ENCODE results near the gene ITGB8. TPM values are rescaled to one million over a fixed set of nuclear protein-coding genes. Genes with fewer than 3 reads are reported as not detected.

The ITGB8 gene
- total RNA-seq, 1 experiment from 2014 or later, result 49.8 TPM

DNA sequence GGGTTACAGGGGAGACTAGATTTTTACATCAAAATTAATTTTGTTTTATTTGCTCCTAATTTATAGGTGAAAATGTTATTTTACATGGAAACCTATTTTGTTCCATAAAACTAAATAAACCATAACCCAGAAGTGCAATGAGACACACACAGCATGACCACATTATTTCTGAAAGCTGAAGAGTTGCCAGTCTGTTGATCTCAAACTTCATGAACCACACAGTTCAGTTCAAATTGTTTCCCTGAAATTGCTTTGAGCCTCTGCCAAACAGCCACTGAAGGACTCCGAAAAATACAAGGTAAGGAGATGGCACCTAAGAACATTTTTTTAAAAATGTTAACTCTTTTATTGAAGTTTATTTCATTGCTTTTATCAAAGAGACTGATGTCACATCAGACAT lies 25.0 kb upstream of the ITGB8 start:
- in situ Hi-C loops (cut with HindIII; ENCODE audit: low pct_unique_long_range_greater_than_20kb, low sequenced_read_pairs), result no loop called here

DNA sequence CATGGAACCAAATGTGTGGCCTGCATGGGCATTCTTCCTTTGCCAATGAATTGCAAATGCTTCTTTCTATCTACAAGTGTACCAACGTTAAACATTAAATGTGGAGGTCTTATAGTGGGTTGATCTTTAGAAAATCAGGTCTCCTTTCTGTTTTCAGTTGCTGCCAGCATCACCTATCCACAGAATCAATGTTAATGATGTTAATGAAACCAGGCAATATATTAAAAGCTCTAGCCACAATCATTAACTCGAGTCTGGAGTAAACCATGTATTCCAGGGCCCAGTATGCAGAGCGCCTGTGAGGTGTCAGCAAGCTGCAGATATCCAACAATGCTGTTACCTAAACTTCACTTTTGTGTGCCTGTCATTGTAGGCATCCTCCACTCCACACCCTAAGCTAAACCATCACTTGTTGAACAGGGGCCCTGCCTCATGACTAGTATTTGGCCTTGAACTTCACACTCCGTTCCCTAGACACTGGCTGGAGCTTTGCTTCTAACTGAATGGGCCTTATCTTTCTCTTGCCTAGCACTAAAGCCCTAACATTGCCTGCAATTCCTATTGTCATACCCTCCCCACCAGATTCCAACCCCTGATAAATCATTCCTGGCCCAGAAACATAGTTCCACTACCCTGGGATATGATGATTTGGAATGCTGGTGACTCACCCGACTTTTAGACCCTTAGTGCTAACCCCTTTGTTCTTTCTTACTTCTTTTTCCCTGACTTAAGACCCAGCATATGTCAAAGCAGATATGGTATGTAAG lies 24.3 kb upstream of the ITGB8 start:
- in situ Hi-C loops (cut with HindIII; ENCODE audit: low pct_unique_long_range_greater_than_20kb, low sequenced_read_pairs), result no loop called here
- no peak for DNase-seq (ENCODE audit: low read depth)

More for the DNA sequence above, 25.0 kb upstream of the ITGB8 start:
- DNase-seq (ENCODE audit: low read depth), result no peak

DNA sequence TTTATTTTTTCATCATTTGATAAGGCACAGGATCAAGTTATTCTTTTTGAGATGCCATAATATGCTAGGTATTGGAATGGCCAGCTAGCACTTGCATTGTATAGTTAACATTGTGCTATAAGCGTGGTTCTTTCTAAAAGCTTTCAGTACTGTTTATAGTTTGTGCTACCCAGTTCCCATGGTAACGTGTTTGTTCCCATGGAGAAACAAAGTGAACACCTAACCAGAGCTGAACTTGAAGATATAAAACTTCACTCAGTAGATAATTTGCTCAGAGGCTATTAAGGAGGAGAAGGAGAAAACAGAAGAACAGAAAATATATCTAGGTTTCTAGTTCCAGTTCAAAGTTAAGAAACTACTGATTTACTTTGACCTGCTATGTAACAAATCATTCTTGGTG lies 23.6 kb upstream of the ITGB8 start:
- in situ Hi-C loops (cut with HindIII; ENCODE audit: low pct_unique_long_range_greater_than_20kb, low sequenced_read_pairs), result no loop called here
- DNase-seq (ENCODE audit: low read depth), result peak; percentile 56

DNA sequence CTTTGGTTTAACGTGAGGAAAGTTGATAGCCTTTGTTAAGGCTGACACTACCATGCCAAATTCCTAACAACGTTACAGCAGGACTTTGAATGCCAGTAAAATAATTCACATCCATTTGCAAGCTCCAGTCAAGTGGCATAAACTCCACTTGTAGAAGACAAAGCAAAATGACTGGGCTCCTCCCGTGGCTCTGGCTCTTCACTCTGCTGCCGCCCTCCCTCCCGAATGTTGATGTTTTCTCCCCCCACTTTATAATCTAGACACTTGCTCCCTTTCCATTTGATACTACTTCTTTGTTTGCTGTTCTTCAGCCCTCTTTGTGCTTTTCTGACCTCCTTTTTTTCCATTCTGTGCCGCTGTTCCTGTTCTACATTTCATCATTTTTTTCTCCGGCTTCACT lies 22.8 kb upstream of the ITGB8 start:
- DNase-seq (ENCODE audit: low read depth), result no peak
- in situ Hi-C loops (cut with HindIII; ENCODE audit: low pct_unique_long_range_greater_than_20kb, low sequenced_read_pairs), result no loop called here

DNA sequence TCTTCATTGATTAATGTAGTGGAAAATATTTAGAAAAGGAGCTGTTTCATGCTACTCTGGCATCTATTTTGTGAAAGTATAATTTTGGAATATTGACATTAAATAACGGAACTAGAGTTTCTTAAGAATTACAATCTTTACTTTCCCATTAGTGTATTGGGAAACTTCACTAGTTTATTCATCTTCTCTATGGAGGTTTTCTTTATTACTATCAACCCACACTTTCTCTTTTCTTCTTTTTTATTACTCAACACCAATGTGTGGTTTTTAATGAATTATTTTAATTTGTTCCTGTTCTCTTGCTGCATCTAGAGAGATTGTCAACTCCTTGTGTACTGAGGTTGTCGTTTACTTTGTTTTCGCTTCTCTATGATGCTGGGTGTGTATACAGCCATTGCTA lies 20.4 kb upstream of the ITGB8 start:
- no peak for DNase-seq (ENCODE audit: low read depth)
- in situ Hi-C loops (cut with HindIII; ENCODE audit: low pct_unique_long_range_greater_than_20kb, low sequenced_read_pairs), result no loop called here

DNA sequence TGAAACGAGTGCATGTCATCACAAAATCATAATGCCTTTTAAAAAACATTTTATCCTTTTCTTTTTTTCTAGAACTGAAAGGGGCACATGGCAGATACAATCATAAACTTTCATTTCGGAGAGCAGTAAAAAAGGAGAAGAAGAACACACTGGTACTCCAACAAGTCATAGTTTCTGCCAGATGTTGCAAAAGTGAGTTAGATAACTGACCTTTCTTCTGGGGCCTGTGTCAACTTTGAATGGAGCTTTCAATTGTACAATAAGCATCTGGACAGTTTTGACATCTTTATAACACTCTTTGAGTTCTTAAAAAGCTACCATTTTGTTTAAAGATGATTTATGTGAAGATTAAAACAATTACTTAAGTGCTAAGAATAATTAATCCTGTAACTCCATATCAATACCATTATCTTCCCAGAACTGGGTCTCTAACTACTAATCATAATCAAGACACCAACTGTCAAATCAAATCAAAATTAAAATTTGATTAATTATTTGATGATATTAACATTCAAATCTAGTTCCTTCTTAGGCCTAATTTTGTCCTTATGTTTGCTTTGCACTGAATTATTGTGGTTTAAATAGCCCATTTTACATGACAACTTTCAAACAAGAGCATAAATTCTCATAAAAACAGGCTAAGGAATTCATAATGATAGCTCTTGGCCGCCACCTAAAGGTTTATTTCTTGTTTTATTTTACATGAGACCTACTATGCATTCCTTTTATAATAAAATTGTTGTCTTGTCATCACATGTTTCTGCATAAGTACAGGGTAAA lies 19.5 kb upstream of the ITGB8 start:
- peak; percentile 64 for DNase-seq (ENCODE audit: low read depth)
- in situ Hi-C loops (cut with HindIII; ENCODE audit: low pct_unique_long_range_greater_than_20kb, low sequenced_read_pairs), result no loop called here

DNA sequence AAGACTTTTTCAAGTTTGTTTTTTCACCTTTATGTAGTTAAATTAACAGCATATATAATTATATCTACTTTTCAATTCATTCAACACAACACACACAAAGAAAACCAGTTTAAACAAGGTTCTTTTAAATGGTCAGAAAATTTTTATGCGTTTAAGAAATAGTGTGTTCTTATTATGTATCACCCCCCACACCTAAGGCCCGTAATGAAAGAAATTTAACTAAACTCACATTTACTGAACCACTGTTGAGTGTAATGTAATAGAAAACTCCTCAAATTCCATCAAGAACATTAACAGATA lies 19.0 kb upstream of the ITGB8 start:
- DNase-seq (ENCODE audit: low read depth), result no peak
- in situ Hi-C loops (cut with HindIII; ENCODE audit: low pct_unique_long_range_greater_than_20kb, low sequenced_read_pairs), result no loop called here

DNA sequence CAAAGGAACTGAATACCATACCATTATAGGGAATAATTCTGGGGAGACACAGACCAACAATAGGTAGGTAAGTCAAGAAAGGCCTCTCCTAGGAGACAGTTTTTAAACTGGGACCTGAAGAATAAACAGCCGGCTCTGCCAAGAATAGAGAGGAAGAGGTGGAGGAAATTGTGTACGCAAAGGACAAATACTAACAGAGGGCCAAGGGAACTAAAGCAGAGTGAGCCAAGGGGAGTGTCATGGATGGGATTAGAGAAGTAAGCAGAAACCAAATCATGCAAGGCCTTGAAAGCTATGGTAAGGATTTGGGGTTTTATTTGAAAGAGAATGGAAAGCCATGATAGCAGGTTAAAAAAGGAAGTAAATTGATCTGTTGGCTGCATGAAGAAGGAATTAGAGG lies 18.1 kb upstream of the ITGB8 start:
- in situ Hi-C loops (cut with HindIII; ENCODE audit: low pct_unique_long_range_greater_than_20kb, low sequenced_read_pairs), result no loop called here

DNA sequence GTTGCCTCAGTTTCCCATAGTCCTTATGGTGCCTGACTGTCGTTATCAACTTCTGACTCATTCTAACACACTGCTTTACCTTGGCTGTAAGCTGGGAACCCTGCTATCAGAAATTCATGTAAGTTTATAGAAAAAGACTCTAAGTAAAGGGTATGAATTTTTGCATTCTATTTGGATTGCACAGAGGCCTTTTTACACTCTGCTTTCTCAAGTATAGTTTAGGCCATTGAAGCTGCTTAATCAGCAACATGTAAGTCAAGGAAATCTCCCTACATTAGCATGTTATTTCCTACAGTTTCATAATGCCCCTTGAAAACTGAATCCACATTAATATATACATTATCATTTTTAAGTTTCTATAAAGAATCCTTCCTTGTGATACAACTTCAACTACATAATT lies 17.1 kb upstream of the ITGB8 start:
- in situ Hi-C loops (cut with HindIII; ENCODE audit: low pct_unique_long_range_greater_than_20kb, low sequenced_read_pairs), result no loop called here
- DNase-seq (ENCODE audit: low read depth), result no peak

More for the DNA sequence above, 18.1 kb upstream of the ITGB8 start:
- DNase-seq (ENCODE audit: low read depth), result no peak

DNA sequence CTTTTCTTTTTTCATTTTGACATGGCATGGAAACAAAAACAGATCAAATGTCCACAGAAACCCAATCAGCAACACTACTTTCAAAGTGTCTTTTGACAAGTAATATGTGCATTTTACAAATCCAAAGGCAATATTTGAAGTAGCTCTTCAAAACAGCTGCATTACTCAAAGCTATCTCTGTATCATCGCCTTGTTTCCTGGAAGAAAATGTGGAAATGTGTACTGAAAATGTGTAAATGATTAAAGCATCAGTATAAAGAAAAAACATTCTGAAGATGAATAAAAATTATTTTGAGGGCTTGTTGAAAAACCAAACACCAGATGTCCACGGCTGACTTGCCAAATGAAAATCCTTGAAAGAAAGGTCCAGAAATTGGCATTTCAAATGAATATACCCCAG lies 16.5 kb upstream of the ITGB8 start:
- in situ Hi-C loops (cut with HindIII; ENCODE audit: low pct_unique_long_range_greater_than_20kb, low sequenced_read_pairs), result no loop called here
- no peak for DNase-seq (ENCODE audit: low read depth)

DNA sequence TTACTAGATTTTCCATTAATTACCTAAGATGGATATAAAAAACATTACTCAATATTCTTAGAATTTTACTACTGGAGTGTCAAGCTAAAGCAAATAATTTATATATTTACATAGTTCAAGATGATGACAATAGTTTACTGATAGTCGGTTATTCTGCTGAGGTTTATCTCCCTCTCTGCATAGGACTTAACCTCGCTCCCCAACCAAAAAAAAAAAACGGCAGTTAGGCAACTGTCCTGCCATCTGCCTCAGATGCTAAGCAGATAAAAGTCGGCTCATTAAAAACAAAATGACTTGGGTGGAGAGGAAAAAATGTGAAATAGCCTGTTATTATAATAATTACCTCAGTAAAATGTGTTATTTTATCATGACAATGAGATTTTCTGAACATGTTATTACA lies 14.0 kb upstream of the ITGB8 start:
- in situ Hi-C loops (cut with HindIII; ENCODE audit: low pct_unique_long_range_greater_than_20kb, low sequenced_read_pairs), result no loop called here
- DNase-seq (ENCODE audit: low read depth), result no peak

DNA sequence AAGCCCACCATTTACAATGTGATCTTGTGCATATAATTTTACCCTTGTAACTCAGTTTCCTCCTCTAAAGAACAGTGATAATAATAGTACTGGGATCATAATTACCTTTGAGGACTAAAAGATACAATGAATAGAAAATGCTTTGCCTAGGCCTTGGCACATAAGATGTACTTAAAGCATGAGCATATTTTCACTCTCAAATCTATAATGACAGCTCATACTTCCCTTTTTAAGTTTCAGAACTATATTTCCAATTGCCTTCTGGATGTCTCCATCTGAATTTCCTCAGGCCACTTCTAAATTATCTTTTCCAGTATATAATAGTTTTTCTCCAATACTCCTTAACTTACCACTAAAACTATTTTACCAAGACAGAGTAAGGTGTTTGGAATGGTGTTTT lies 13.3 kb upstream of the ITGB8 start:
- in situ Hi-C loops (cut with HindIII; ENCODE audit: low pct_unique_long_range_greater_than_20kb, low sequenced_read_pairs), result no loop called here
- no peak for DNase-seq (ENCODE audit: low read depth)

DNA sequence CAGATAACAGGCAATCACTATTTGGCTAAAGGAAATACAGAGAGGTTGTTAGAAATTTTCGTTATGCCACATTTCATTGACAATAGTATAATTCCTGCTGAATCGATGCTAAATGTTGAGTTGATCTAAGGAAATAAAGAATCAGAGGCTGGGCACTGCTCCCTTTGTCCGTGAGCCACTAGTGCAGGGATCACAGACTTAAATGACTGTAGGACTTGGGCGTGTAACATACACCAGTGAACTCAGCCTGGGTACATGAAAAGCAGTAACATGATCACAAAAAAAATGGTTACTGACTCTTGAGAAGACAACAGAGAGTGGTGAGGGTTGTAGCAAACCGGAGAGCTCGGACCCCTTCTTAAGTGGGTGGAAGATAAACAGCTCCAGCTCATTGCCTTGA lies 11.8 kb upstream of the ITGB8 start:
- no peak for DNase-seq (ENCODE audit: low read depth)
- in situ Hi-C loops (cut with HindIII; ENCODE audit: low pct_unique_long_range_greater_than_20kb, low sequenced_read_pairs), result no loop called here

DNA sequence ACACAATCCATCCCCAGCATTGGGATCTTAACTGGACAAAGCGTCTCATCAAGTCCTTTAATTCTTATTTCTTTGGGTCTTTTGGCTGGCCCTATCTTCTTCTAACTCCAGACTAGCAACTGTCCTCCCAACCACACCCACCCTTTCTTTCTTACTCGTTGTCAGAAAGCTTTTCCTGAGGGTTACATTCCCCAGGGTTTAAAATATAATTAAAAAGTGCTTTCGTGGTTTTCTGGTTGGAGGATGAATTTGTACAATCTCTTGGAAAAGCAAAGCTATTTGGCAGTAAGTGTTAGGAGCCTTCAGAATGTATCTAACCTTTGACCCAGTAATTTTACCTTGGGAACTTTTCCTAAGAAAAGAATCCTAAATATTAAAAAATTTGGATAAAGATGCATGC lies 10.4 kb upstream of the ITGB8 start:
- no peak for DNase-seq (ENCODE audit: low read depth)
- in situ Hi-C loops (cut with HindIII; ENCODE audit: low pct_unique_long_range_greater_than_20kb, low sequenced_read_pairs), result no loop called here

DNA sequence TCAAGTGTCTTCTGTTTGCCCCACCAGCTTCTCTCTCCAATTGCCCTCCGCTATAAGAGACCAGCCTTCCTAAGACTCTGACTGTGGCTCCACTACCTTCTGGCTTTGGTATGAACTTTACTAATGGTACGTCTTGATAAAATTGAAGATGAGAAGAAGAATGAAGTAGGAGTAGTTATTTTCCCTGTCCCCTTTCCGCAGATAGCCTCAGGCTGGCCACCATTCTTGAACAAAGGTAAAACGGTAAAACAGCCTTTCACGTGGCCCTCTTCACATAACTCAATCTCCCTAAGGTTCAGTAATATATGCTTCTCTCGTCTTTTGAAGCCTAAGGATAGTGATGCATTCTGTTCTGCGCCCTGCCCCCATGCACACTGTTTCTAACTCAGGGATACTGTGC lies 9.9 kb upstream of the ITGB8 start:
- no peak for DNase-seq (ENCODE audit: low read depth)
- in situ Hi-C loops (cut with HindIII; ENCODE audit: low pct_unique_long_range_greater_than_20kb, low sequenced_read_pairs), result no loop called here

DNA sequence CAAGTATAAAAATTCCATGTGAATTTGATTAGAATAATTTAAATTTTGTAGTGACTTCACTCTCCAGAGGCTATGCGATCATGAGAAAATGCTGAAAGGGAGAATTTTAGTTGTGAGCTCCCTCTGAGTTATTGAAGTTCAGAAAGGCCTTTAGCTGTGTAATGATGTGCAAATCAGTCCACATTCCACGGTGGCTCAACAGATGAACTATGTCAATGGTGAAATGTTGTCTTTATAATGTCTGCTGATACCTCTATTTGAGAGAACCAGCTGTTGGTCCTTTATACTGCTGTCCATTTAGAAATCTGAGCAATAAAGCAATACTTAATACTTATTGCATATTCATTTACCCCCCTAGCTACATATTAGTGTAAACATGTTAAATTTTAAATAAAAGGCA lies 7.1 kb upstream of the ITGB8 start:
- in situ Hi-C loops (cut with HindIII; ENCODE audit: low pct_unique_long_range_greater_than_20kb, low sequenced_read_pairs), result no loop called here
- DNase-seq (ENCODE audit: low read depth), result no peak

DNA sequence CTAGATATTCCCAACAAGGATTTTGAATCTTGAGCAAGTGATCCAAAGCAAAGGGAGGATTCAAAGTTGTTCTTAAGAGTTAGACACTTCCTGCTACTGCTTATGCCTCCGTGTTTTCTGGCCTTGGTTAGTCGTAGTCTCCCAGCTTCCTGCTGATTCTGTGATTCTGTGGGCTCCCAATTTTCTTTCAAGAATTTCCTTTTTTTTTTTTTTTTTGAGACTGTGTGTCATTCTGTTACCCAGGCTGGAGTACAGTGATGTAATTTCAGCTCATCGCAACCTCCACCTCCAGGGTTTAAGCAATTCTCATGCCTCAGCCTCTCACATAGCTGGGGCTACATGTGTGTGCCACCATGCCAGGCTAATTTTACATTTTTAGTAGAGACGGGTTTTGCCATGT lies 4.4 kb upstream of the ITGB8 start:
- in situ Hi-C loops (cut with HindIII; ENCODE audit: low pct_unique_long_range_greater_than_20kb, low sequenced_read_pairs), result no loop called here
- DNase-seq (ENCODE audit: low read depth), result no peak

DNA sequence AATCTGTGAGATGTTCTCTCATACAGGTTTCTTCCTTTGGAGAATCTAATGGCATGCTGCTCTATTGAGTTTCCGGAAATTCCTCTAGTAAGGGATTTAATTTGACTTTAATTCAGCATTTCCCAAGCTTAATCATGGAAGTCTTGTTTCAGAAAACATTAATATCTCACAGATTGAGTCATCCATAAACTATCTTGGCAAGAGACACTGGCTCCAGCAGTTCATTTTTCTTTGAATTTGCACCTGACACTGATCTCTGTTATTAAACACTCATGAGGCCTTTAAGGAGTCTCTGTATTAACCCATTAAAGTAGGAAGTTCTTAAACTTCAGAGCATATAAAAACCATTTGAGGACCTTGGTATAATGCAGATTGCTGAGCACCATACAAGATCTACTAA lies 3.6 kb upstream of the ITGB8 start:
- in situ Hi-C loops (cut with HindIII; ENCODE audit: low pct_unique_long_range_greater_than_20kb, low sequenced_read_pairs), result no loop called here
- DNase-seq (ENCODE audit: low read depth), result peak; percentile 70

DNA sequence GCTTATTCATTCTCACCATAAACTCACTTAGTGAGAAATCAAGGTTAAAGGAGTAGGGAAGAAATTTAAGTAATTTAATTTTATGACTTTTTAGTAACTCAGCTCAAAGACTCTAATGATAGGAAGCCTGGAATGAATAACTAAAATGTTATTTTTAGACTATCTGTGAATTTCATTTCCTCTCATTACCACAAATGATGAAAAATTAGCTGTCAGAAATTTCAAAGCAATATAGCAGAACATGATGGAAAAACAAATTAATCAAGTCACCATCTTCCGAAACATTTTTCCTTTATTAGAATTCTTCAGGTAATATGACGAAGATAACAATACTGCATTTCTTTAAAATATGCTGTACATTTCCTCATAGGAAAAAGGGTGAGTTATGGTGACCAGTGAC lies 2.7 kb upstream of the ITGB8 start:
- DNase-seq (ENCODE audit: low read depth), result no peak
- in situ Hi-C loops (cut with HindIII; ENCODE audit: low pct_unique_long_range_greater_than_20kb, low sequenced_read_pairs), result no loop called here

DNA sequence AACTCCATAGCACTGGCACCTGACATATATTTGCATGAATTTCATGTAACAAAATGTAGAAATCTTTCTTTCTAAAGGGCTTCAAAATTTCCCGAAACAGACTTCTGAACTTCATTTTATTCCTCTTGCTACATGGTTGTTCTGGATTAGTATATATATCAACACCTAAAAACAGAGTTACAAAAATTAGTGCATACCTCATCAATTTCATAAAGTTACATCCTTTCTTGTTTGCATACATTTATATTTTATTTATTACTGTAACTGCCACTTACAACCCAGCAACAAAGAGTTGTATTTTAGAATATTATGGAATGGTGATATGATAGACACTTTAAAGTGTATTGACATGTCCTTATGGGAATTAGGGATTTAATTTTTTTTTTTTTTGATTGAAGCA lies 2.0 kb upstream of the ITGB8 start:
- DNase-seq (ENCODE audit: low read depth), result no peak
- in situ Hi-C loops (cut with HindIII; ENCODE audit: low pct_unique_long_range_greater_than_20kb, low sequenced_read_pairs), result no loop called here
